A204.1 (cell line): Measurements from ENCODE around the gene GGT6.
"Not testable (repeated sequence)": the region's sequence is repeated elsewhere in the genome, so short reads cannot be mapped to it uniquely, and the experiment has no call there.

Experiments
- FAIRE-seq: peaks from 2 replicates; lab custom pipeline; 2012; peaks lifted over from hg19 to GRCh38; lab: Jason Lieb, UNC

Gene GGT6

GRCh38 chr17:4592240-4593005 lies 32.0 kb upstream of the GGT6 start:
- FAIRE-seq: no peak

- no peak for FAIRE-seq
Measured at GRCh38 chr17:4591529-4591928, 31.2 kb upstream of the GGT6 start.

GRCh38 chr17:4590981-4591453 lies 30.6 kb upstream of the GGT6 start:
- no peak for FAIRE-seq

GRCh38 chr17:4590042-4590441 lies 29.7 kb upstream of the GGT6 start:
- FAIRE-seq: not testable (repeated sequence)

- FAIRE-seq: no peak
Measured at GRCh38 chr17:4588898-4589625, 28.7 kb upstream of the GGT6 start.

GRCh38 chr17:4588391-4588790 lies 28.0 kb upstream of the GGT6 start:
- no peak for FAIRE-seq

GRCh38 chr17:4587803-4588202 lies 27.4 kb upstream of the GGT6 start:
- no peak for FAIRE-seq

- no peak for FAIRE-seq
Measured at GRCh38 chr17:4587195-4587594, 26.8 kb upstream of the GGT6 start.

- FAIRE-seq: no peak
Measured at GRCh38 chr17:4586043-4586442, 25.7 kb upstream of the GGT6 start.

GRCh38 chr17:4585638-4585994 lies 25.2 kb upstream of the GGT6 start:
- no peak for FAIRE-seq

- no peak for FAIRE-seq
Measured at GRCh38 chr17:4584917-4585637, 24.7 kb upstream of the GGT6 start.

- no peak for FAIRE-seq
Measured at GRCh38 chr17:4584101-4584916, 23.9 kb upstream of the GGT6 start, which contains the start of gene SMTNL2. SMTNL2 (plus strand) TSS chr17:4584529; CDS start chr17:4584606, 77 bp downstream.

- FAIRE-seq: no peak
Measured at GRCh38 chr17:4583782-4584100, 23.4 kb upstream of the GGT6 start.

GRCh38 chr17:4583206-4583605 lies 22.8 kb upstream of the GGT6 start:
- no peak for FAIRE-seq

GRCh38 chr17:4582691-4583090 lies 22.3 kb upstream of the GGT6 start:
- FAIRE-seq: no peak

GRCh38 chr17:4582101-4582501 lies 21.7 kb upstream of the GGT6 start:
- FAIRE-seq: no peak

GRCh38 chr17:4580291-4580690 lies 19.9 kb upstream of the GGT6 start:
- no peak for FAIRE-seq

GRCh38 chr17:4579678-4580077 lies 19.3 kb upstream of the GGT6 start:
- no peak for FAIRE-seq

- not testable (repeated sequence) for FAIRE-seq
Measured at GRCh38 chr17:4578349-4578748, 18.0 kb upstream of the GGT6 start.

- no peak for FAIRE-seq
Measured at GRCh38 chr17:4577386-4577993, 17.1 kb upstream of the GGT6 start.

- FAIRE-seq: no peak
Measured at GRCh38 chr17:4576729-4577322, 16.4 kb upstream of the GGT6 start.
